ENCODE data around the gene RAB9A.
"Not testable (repeated sequence)": the region's sequence is repeated elsewhere in the genome, so short reads cannot be mapped to it uniquely, and the experiment has no call there.

The RAB9A gene

DNA sequence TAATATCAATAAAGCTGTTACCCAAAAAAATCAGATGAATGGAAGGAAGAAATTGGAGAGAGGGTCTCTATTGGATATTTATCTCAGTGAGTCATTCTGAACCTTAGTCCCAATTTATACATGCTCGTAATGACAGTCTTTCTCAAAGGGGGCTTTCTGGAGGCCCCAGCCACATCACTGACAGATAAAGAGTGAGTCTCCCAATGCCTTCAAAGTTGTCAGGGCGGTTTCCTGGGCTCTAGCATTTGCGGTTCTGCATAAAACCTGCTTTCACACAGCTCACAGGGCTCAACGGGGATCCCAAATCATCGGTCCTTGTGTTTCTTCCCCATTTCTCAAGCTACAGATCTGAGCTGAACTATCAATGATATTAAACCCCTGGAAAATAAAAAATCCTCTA, 18.7 kb upstream of the RAB9A start:
- CTCF ChIA-PET, result no interaction called here
- TF ChIP-seq ZNF384 (IDR thresholded peaks at IDR 0.05) (no peak), L3MBTL2 (conservative IDR thresholded peaks at IDR 0.05) (no peak), TARDBP (IDR thresholded peaks at IDR 0.05) (no peak), ARNT (IDR thresholded peaks at IDR 0.05) (no peak), NFRKB (IDR thresholded peaks at IDR 0.05) (no peak), CTBP1 (IDR thresholded peaks at IDR 0.05; ENCODE audit: borderline replicate concordance) (no peak), FOXM1 (IDR thresholded peaks at IDR 0.05; ENCODE audit: borderline replicate concordance) (no peak), SUZ12 (IDR thresholded peaks at IDR 0.05) (no peak), FOXK2 (IDR thresholded peaks at IDR 0.05) (no peak), SP1 (IDR thresholded peaks at IDR 0.05) (no peak), PKNOX1 (IDR thresholded peaks at IDR 0.05) (no peak), HDGF (IDR thresholded peaks at IDR 0.05; ENCODE audit: borderline replicate concordance) (no peak), ELF4 (IDR thresholded peaks at IDR 0.05) (no peak), LEF1 (IDR thresholded peaks at IDR 0.05; ENCODE audit: borderline replicate concordance) (no peak), FOXA1 (IDR thresholded peaks at IDR 0.05) (no peak), BHLHE40 (IDR thresholded peaks at IDR 0.05; ENCODE audit: borderline replicate concordance) (no peak)
- DNase-seq (ENCODE audit: extremely low spot score), result no peak
- POLR2A ChIA-PET, result interaction anchor here (1.5 to 2.0 kb wide), 3 partner anchors 15 to 65 kb away, joined by 3 to 10 read pairs (median 9); partner anchors contain the start of genes OFD1, RAB9A and TRAPPC2

DNA sequence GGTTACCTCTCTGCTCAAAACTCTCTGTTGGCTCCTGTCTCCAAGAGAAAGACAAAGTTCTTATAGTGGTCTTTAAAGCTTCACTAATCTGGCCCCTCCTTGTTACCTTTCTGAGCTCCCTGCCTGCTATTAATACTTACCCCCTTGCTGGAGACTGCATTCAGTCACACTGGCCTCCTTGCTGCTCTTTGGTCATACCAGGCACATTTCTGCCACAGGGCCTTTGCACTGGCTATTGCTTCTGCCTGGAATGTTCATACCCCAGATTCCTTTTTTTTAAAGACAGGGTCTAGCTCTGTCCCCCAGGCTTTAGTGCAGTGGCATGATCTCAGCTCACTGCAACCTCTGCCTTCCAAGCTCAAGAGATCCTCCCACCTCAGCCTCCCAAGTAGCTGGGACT, 15.9 kb upstream of the RAB9A start:
- POLR2A ChIA-PET, result no interaction called here
- DNase-seq (ENCODE audit: extremely low spot score), result no peak
- CTCF ChIA-PET, result no interaction called here
- TF ChIP-seq FOXK2 (IDR thresholded peaks at IDR 0.05), result no peak
- TF ChIP-seq L3MBTL2 (conservative IDR thresholded peaks at IDR 0.05), result no peak
- TF ChIP-seq ZNF384 (IDR thresholded peaks at IDR 0.05), result no peak
- TF ChIP-seq BHLHE40 (IDR thresholded peaks at IDR 0.05; ENCODE audit: borderline replicate concordance), result no peak
- no peak for TF ChIP-seq FOXM1 (IDR thresholded peaks at IDR 0.05; ENCODE audit: borderline replicate concordance)
- no peak for TF ChIP-seq CTBP1 (IDR thresholded peaks at IDR 0.05; ENCODE audit: borderline replicate concordance)
- TF ChIP-seq ELF4 (IDR thresholded peaks at IDR 0.05), result no peak
- no peak for TF ChIP-seq TARDBP (IDR thresholded peaks at IDR 0.05)
- no peak for TF ChIP-seq HDGF (IDR thresholded peaks at IDR 0.05; ENCODE audit: borderline replicate concordance)

DNA sequence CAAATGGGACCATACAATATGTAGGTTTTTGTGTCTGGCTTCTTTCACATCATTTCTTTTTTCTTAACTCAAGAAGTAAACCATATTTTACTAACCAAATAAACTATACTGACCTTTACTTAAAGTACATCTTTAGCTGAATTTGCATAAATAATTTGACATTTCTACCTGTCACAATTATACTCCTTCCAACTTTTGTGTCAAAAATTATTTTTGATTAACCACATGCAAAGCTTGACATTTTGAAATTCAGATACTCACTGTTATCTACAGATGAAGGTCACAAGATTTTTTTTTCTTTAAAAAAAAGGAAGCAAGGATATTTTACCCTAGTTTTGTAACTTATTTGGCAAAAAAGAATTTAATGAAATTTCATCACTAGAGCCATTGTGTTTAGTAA, 12.0 kb upstream of the RAB9A start:
- ChIA-PET POLR2A (no interaction called here), CTCF (no interaction called here)
- TF ChIP-seq SUZ12 (IDR thresholded peaks at IDR 0.05), result no peak
- TF ChIP-seq HDGF (IDR thresholded peaks at IDR 0.05; ENCODE audit: borderline replicate concordance), result no peak
- TF ChIP-seq ELF4 (IDR thresholded peaks at IDR 0.05), result no peak
- TF ChIP-seq LEF1 (IDR thresholded peaks at IDR 0.05; ENCODE audit: borderline replicate concordance), result no peak
- TF ChIP-seq FOXK2 (IDR thresholded peaks at IDR 0.05), result no peak
- no peak for DNase-seq (ENCODE audit: extremely low spot score)

- CTCF ChIA-PET; POLR2A ChIA-PET; DNase-seq (ENCODE audit: extremely low spot score): not testable (repeated sequence)
These were observed 9.2 kb upstream of the RAB9A start for GRCh38 chrX:13679700-13680099.

- ChIA-PET CTCF (no interaction called here), POLR2A (no interaction called here)
- DNase-seq (ENCODE audit: extremely low spot score), result no peak
- TF ChIP-seq ARNT (IDR thresholded peaks at IDR 0.05), result no peak
- no peak for TF ChIP-seq FOXK2 (IDR thresholded peaks at IDR 0.05)
These were observed 7.3 kb upstream of the RAB9A start for GRCh38 chrX:13681595-13681994.

DNA sequence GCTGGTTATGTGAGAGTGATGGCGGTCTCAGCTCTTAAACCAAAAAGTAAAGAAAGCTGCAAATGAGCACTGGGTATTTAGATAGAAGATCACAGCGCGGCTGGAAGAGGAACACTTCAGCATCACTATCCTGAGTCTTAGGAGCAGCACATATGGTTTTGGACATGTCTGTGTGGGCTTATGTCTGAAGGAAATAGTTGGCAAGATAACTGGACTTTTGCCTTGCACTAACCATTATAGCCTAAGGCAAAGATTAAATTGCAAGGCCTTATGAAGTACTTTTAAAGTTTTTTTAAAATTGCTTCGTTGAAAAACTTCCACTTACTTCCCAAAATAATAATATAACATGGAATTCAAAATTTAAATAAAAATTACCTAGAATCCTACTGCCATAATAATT, 4.6 kb upstream of the RAB9A start:
- POLR2A ChIA-PET, result interaction anchor here (1.4 to 1.6 kb wide), 2 partner anchors 15 to 51 kb away, joined by 3 to 7 read pairs; partner anchors contain the start of genes OFD1 and TRAPPC2
- CTCF ChIA-PET, result no interaction called here

GRCh38 chrX:13685126-13685763, 3.7 kb upstream of the RAB9A start:
- CTCF ChIA-PET, result no interaction called here
- TF ChIP-seq NFRKB (IDR thresholded peaks at IDR 0.05) (no peak), ZNF384 (IDR thresholded peaks at IDR 0.05) (no peak)
- no peak for DNase-seq (ENCODE audit: extremely low spot score)
- POLR2A ChIA-PET, result interaction anchor here (1.4 to 1.6 kb wide), 2 partner anchors 16 to 50 kb away, joined by 3 to 7 read pairs; partner anchors contain the start of genes OFD1 and TRAPPC2

More for the DNA sequence above, 4.6 kb upstream of the RAB9A start:
- TF ChIP-seq L3MBTL2 (conservative IDR thresholded peaks at IDR 0.05), result no peak
- TF ChIP-seq FOXA1 (IDR thresholded peaks at IDR 0.05), result no peak
- no peak for TF ChIP-seq FOXM1 (IDR thresholded peaks at IDR 0.05; ENCODE audit: borderline replicate concordance)
- TF ChIP-seq FOXK2 (IDR thresholded peaks at IDR 0.05), result no peak
- TF ChIP-seq ARNT (IDR thresholded peaks at IDR 0.05), result no peak
- no peak for DNase-seq (ENCODE audit: extremely low spot score)

DNA sequence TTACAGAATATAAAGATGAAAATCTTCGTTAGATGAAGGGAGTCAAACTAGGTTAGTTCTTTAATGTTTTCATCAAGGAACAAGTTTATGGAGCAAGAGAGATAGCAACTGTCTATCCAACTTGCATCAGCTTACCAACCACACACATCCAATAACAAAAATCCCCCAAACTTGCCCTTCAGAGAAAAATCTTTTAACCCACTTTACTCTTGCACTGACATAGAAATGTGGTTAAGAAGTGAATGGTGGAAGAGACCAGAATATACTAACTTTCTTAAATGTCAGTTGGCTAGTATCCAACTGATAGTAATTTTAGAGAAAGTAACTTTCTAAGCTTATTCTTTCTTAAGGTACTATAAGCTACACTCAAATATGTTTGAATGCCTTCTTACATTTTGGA, 1.7 kb upstream of the RAB9A start:
- TF ChIP-seq PKNOX1 (IDR thresholded peaks at IDR 0.05), result no peak
- TF ChIP-seq ELF4 (IDR thresholded peaks at IDR 0.05), result no peak
- no peak for TF ChIP-seq FOXM1 (IDR thresholded peaks at IDR 0.05; ENCODE audit: borderline replicate concordance)
- no peak for TF ChIP-seq L3MBTL2 (conservative IDR thresholded peaks at IDR 0.05)
- TF ChIP-seq ARNT (IDR thresholded peaks at IDR 0.05), result no peak
- TF ChIP-seq FOXA1 (IDR thresholded peaks at IDR 0.05), result no peak
- CTCF ChIA-PET, result interaction anchor here (1.3 kb wide), 1 partner anchor 41 kb away, joined by 3 read pairs; no protein-coding TSS in a partner anchor
- POLR2A ChIA-PET, result interaction anchor here (1.4 to 3.3 kb wide), 3 partner anchors 25 to 47 kb away, joined by 3 to 20 read pairs (median 5); partner anchors contain the start of genes OFD1, TCEANC and TRAPPC2
- DNase-seq (ENCODE audit: extremely low spot score), result no peak

Measured in HEK293T (cell line).